ENCODE results near the gene EPS15.
"Not testable (repeated sequence)": the region's sequence is repeated elsewhere in the genome, so short reads cannot be mapped to it uniquely, and the experiment has no call there.

EPS15 gene

GRCh38 chr1:51422367-51423072 is 96.5 kb downstream of the EPS15 start:
- no peak for DNase-seq

DNA sequence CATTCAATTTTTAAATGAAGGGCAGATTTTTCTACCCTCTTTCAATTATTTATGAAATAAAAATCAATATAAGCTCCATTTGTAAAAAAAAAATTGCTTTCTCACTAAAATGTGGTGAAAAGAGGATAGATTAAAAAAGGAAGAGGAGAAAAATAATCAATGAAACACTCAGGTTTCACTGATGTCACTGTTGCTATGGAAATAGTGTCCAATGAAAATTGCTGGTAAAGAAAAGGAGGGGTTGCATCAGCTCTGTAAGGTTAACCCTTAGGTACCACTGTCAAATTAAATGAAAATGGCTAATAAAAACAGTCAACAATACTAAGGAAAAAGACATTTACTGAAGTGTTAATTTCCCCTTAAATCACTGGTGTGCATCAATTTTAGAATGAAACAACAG is 97.1 kb downstream of the EPS15 start:
- DNase-seq = no peak

GRCh38 chr1:51420867-51421627 is 98.0 kb downstream of the EPS15 start:
- DNase-seq = no peak

- DNase-seq = no peak
These were observed 100.6 kb downstream of the EPS15 start for GRCh38 chr1:51418384-51418959.

DNA sequence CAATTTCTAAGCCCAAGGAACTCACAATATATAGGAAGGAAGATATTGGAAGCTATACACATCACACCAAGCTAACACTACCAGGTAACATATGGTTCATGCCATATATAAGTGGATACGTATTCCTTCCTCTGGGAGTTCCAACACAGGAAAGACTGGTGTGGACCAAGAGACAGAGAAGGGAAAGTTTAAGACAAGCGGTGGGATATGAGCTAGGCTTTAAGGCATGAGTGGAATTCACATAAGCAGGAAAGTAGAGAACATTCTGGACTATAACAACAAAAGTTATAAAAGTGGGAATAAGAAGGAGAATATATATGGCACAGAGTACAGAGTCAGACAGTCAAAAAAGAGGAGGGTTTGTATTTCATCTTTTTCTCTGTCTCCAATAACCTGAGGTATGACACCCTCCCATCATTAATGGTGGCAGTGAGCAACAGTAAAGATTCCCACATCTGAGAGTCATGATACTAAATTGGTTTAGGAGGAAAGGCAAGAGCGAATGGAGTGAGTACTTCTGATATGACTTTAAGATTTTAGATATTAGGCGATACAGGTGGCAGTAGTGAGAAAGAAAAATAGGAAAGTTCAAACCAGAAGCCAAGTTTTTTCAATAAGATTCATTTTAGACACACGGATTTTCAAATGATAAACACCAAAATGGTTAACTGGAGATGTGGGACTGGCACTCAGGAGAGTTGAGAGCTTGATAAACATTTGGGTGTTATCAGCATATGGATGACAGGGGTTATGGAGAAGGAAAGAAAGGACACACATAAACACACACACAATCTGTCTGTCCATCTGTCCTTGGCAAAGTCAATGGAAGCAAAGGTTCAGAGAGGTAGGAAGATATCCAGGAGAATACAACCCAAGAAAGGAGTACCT is 101.3 kb downstream of the EPS15 start:
- DNase-seq = no peak

DNA sequence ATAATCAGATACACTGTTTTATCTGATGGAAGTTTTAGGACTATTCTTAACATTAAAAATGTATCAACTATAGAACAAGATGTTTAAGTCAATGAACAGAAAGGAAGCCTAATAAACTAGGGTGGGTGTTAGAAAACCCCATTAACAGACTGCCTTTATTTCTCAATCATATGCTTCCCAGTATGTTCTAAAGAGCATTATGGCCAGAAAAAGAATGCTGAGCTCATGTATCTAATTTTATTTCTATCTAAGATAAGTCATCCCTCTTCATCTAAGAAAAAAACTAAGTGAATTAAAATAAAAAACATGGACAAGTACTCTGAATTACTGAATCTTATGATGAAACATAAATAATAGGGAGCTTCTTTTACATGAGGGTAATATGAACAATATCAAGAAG is 102.2 kb downstream of the EPS15 start:
- no peak for DNase-seq

- DNase-seq = no peak
These were observed 103.1 kb downstream of the EPS15 start for GRCh38 chr1:51415963-51416362.

- no peak for DNase-seq
These were observed 104.3 kb downstream of the EPS15 start for GRCh38 chr1:51414811-51415210.

DNA sequence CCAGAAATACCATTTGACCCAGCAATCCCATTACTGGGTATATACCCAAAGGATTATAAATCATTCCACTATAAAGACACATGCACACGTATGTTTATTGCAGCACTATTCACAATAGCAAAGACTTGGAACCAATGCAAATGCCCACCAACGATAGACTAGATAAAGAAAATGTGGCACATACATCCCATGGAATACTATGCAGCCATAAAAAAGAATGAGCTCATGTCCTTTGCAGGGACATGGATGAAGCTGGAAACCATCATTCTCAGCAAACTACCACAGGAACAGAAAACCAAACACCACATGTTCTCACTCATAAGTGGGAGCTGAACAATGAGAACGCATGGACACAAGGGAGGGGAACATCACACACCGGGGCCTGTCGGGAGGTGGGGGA is 107.2 kb downstream of the EPS15 start:
- not testable (repeated sequence) for DNase-seq

GRCh38 chr1:51410568-51411460 is 108.3 kb downstream of the EPS15 start:
- DNase-seq = no peak

DNA sequence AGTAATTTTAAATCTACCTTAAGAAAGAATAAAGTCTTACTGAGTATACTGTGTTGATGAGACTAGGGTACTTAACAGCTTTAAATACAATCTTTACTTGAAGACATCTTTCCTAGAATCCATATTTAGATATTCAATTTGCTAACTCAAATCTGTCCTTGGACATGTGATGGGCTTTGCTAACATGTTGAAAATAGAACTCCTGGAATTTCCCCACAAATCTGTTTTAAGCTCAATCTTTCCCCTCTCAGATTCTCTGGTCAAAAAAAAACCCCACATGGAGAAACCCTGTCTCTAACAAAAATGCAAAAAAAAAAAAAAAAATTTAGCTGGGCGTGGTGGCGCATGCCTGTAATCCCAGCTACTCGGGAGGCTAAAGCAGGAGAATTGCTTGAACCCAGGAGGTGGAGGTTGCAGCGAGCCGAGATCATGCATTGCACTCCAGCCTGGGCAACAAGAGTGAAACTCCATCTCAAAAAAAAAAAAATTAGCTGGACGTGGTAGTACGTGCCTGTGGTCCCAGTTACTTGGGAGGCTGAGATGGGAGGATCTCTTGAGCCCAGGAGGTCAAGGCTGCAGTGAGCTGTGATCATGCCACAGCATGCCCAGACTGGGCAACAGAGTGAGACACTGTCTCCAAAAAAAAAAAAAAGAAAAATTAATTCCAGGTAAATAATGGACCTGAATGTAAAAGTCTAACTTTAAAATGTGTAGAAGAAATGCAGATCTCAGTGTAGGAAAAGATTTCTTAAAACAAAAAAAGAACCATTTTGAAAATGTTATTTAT is 109.1 kb downstream of the EPS15 start:
- DNase-seq = not testable (repeated sequence)

DNA sequence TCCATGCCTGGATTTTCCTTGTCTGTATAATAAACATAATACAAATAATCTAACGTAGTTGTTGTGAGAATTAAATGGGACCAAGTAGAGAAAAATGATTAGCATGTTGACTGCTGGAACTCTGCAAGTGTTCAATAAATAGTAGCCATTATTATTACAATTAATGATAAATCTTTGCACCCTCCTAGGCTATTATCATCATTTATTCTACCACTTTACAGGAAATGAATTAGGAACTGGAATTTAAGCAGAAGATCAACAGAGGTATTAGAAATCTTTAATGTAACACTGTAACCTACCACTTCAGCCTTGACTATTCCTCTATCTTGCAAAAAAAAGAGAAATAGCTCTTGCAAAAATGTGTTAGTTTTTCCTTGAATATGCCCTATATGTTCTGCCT is 126.8 kb downstream of the EPS15 start:
- no peak for DNase-seq

- not testable (repeated sequence) for DNase-seq
These were observed 128.4 kb downstream of the EPS15 start for GRCh38 chr1:51390641-51391040.

GRCh38 chr1:51387288-51387687 is 131.8 kb downstream of the EPS15 start:
- not testable (repeated sequence) for DNase-seq

DNA sequence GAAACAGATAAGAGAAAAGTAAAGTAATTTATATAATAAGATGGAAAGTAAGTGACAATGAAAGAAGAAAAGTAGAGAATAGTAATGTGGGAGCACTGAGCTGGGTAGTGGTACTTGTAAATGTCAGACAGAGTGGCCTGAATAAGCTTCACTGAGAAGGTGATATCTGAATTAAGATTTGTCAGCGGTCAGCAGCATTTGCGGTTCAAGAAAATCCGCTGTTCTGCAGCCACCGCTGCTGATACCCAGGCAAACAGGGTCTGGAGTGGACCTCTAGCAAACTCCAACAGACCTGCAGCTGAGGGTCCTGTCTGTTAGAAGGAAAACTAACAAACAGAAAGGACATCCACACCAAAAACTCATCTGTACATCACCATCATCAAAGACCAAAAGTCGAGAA is 132.8 kb downstream of the EPS15 start:
- not testable (repeated sequence) for DNase-seq

DNA sequence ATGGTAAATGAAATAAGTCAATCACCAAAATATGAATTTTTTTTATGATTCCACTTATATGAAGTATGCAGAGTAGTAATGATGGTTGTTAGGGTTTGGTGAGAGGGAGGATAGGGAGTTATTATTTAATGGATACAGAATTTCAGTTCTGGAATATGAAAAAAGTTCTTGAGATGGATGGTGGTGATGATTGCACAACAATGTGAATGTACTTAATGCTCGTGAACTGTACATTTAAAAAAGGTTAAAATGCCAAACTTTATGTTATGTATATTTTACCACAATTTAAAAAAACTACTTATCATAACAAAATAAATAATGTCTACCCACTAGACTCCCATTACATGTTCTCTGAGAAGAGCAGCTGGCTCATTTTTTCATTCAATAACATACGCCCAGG is 133.3 kb downstream of the EPS15 start:
- DNase-seq = no peak

DNA sequence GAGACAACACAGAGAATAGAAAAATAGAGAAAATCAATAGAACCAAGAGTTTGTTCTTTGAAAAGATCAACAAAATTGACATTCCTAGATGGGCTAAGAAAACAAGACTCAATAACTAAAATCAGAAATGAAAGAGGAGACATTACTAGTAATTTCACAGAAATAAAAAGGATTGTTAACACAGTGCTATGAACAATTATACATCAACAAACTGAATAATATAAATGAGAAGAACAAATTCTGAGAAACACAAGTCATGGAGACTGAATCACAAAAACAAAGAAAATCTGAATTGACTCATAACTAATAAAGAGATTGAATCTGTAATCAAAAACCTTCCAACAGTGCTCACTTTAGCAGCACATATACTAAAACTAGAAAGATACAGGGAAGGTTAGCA is 137.1 kb downstream of the EPS15 start:
- no peak for DNase-seq

DNA sequence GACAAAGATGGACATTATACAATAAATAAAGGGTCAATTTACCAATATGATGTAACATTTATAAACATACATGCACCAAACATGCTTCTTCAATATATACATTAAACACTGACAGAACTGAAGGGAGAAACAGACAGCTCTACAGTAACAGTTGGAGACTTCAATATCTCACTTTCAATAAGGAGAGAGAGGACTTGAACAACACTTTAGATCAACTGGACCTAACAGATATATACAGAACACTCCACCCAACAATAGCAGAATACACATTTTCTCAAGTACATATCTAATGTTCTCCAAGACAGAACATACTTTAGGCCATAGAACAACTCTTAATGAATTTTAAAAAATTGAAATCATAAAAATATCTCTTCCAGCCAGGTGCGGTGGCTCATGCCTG is 138.1 kb downstream of the EPS15 start:
- DNase-seq = no peak

- no peak for DNase-seq
These were observed 140.2 kb downstream of the EPS15 start for GRCh38 chr1:51378871-51379270.

DNA sequence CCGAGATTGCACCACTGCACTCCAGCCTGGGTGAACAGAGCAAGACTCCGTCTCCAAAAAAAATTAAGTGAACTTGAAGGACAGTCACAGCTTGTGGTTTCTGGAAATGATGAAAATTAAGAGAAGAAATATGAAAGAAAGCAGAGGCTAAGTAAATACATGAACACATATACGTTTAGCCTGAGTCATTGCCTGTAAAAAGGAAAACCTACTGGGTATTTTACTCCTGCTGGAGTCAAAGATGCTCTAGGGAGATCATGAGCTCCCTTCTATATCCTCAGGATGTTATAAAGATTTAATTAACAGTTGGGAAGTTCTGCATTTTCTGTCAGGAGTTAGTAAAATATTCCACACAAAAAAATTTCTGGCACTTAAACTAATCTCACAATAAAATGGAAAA is 145.2 kb downstream of the EPS15 start:
- no peak for DNase-seq

GRCh38 chr1:51372561-51372960 is 146.5 kb downstream of the EPS15 start:
- DNase-seq = no peak

All from NCI-H226 (cell line).